Gastroesophageal sphincter (tissue), 4 donors: ENCODE measurements around the gene BANP. TPM values are rescaled to one million over a fixed set of nuclear protein-coding genes. Genes with fewer than 3 reads are reported as not detected.
"Not testable (repeated sequence)": the region's sequence is repeated elsewhere in the genome, so short reads cannot be mapped to it uniquely, and the experiment has no call there.

ENCODE experiments used
- ATAC-seq: fragments of 150-250 bp; one replicate; pipeline ENCODE4 v1.9.1; 2016; ENCODE audit warnings: mild to moderate bottlenecking, moderate library complexity
- H3K27ac ChIP-seq, 4 donors: fragments of 200-600 bp; sonication (generic) in 3 of 4; 1 replicate in 3 of 4; 2 replicates in 1 of 4; pipeline ENCODE4 v1.5.1; 2016 to 2019
- H3K27me3 ChIP-seq: fragments of 200-600 bp; sonication (generic); one replicate; pipeline ENCODE4 v1.5.1; 2019
- H3K36me3 ChIP-seq, 2 donors: fragments of 200-600 bp; sonication (generic); one replicate each; pipeline ENCODE4 v1.5.1; 2019; ENCODE audit warnings: control low read depth in 1 of 2
- H3K4me1 ChIP-seq, 3 donors: fragments of 200-600 bp; sonication (generic); 1 replicate in 2 of 3; 2 replicates in 1 of 3; pipeline ENCODE4 v1.5.1; 2016 to 2019; ENCODE audit warnings: control low read depth in 2 of 3
- H3K4me3 ChIP-seq, 2 donors: fragments of 200-600 bp; sonication (generic); one replicate each; pipeline ENCODE4 v1.5.1; 2019; ENCODE audit warnings: mild to moderate bottlenecking in 1 of 2, moderate library complexity in 1 of 2
- H3K9me3 ChIP-seq, 3 donors: fragments of 200-600 bp; sonication (generic); one replicate each; pipeline ENCODE4 v1.5.1; 2017 to 2019; ENCODE audit warnings: control low read depth in 2 of 3
- CTCF ChIP-seq, 4 experiments: fragments of 200-600 bp in 2 of 4; fragments of 450-650 bp in 2 of 4; sonication (generic) in 1 of 4; IDR thresholded peaks; one replicate each; pipeline ENCODE4 v1.5.1; 2017 to 2019; ENCODE audit warnings: antibody characterized with exemption in 4 of 4, mild to moderate bottlenecking in 2 of 4, moderate library complexity in 2 of 4
- EP300 ChIP-seq: sonication (generic); formaldehyde crosslinking; IDR thresholded peaks from one replicate; pipeline ENCODE4 v1.6.1; 2017; ENCODE audit warnings: antibody characterized with exemption, mild to moderate bottlenecking
- POLR2A ChIP-seq, 2 donors: fragments of 450-650 bp; IDR thresholded peaks; one replicate each; pipeline ENCODE4 v1.6.1; 2017; ENCODE audit warnings: antibody characterized with exemption in 2 of 2, mild to moderate bottlenecking in 2 of 2, moderate library complexity in 1 of 2
- POLR2AphosphoS5 ChIP-seq: sonication (generic); formaldehyde crosslinking; IDR thresholded peaks from one replicate; pipeline ENCODE4 v1.6.1; 2017; ENCODE audit warnings: antibody characterized with exemption
- WGBS, 2 donors: methylation state at CpG; one replicate each; pipeline ENCODE4 v1.1.5; 2018; ENCODE audit warnings: low coverage in 1 of 2; 5-methylcytosine and 5-hydroxymethylcytosine counted together
- total RNA-seq, 4 donors: library from RNA; depleted of rRNA; stranded (reverse); fragments of >200 nt; gene quantifications; one replicate each; pipeline ENCODE4 v1.1.0, GENCODE V29; 2016

BANP gene
- total RNA-seq, 4 donors from 2014 or later: 17.1 to 33.1 (median 24.2) TPM

DNA sequence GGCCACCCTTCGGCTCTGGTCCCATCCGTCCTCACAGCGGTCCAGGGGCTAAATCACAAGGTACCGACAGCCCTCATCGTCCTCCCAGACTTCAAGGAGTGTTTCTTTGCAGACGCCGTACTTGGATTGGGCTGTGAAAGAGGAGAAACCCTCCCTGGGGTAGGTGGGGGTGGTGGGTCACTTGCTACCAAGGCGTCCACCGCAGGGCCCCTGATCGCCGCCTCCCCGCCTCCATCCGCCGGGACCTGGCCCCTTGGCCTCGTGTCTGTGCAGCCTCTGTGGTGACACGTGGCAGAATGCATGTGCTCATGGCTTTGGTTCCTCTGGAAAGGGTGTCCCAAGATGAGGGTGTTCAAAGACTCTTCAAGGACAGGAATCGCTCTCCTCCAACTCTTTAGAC lies 151.4 kb downstream of the BANP start:
- H3K27me3 ChIP-seq: peaks cover 58% of the 10 kb centered on the region
- no peaks in the 10 kb centered on the region for H3K36me3 ChIP-seq
- TF ChIP-seq CTCF (IDR thresholded peaks at IDR 0.05): no peak
- no peak for TF ChIP-seq EP300
- TF ChIP-seq POLR2AphosphoS5: no peak
- no peak for TF ChIP-seq POLR2A (IDR thresholded peaks at IDR 0.05)

GRCh38 chr16:88103011-88103410 lies 151.8 kb downstream of the BANP start:
- H3K27me3 ChIP-seq: peaks cover 57% of the 10 kb centered on the region
- TF ChIP-seq EP300 (no peak), POLR2A (IDR thresholded peaks at IDR 0.05) (no peak), CTCF (IDR thresholded peaks at IDR 0.05) (no peak), POLR2AphosphoS5 (no peak)
- 81 to 88% methylated on average over 5 to 6 of the region's 15 CpGs for WGBS, 2 donors
- peaks cover 0 to 9% (median 0%) of the 10 kb centered on the region in 3 donors for H3K4me1 ChIP-seq
- peaks cover 0 to 4% (median 0%) of the 10 kb centered on the region in 3 donors for H3K9me3 ChIP-seq
- H3K36me3 ChIP-seq: no peaks in the 10 kb centered on the region
- ATAC-seq: no peak
- no peak overlapping the region for H3K4me3 ChIP-seq
- no peak overlapping the region for H3K27ac ChIP-seq

More for the DNA sequence above, 151.4 kb downstream of the BANP start:
- Histone ChIP-seq H3K9me3 (peaks cover 0 to 7% (median 0%) of the 10 kb centered on the region in 3 donors), H3K4me3 (no peak overlapping the region), H3K27ac (no peak overlapping the region), H3K4me1 (peaks cover 0 to 9% (median 0%) of the 10 kb centered on the region in 3 donors)
- 92 to 100% methylated on average over 1 to 7 of the region's 17 CpGs for WGBS, 2 donors
- ATAC-seq: no peak

DNA sequence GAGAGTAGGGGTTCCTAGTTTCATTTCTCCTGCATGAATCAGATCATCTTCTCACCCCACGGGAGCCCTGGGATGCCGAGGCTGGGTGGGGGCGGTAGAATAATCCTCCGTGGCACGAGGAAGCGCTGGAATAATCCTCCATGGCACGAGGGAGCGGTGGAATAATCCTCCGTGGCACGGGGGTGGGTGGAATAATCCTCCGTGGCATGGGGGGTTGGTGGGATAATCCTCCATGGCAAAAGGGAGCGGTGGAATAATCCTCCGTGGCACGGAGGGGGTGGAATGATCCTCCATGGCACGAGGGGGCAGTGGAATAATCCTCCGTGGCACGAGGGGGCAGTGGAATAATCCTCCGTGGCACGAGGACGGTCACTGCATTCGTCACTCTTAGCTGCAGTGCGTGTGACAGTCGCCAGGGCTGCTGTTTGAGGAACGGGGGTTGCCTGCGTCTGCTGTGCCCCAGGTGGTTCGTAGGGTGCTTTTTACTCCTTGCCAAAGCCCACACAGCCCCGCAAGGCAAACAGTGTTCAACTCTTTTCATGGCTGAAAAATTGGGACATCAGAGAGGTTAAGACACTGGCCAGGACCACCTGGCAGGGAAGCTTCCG lies 152.5 kb downstream of the BANP start:
- peaks cover 0 to 9% (median 0%) of the 10 kb centered on the region in 3 donors for H3K4me1 ChIP-seq
- WGBS, 2 donors: 82 to 83% methylated on average over 2 to 13 of the region's 28 CpGs
- H3K27ac ChIP-seq: no peak overlapping the region
- TF ChIP-seq POLR2A (IDR thresholded peaks at IDR 0.05): no peak
- no peak for TF ChIP-seq CTCF (IDR thresholded peaks at IDR 0.05)
- TF ChIP-seq POLR2AphosphoS5: no peak
- no peak for TF ChIP-seq EP300
- no peaks in the 10 kb centered on the region for H3K36me3 ChIP-seq
- H3K27me3 ChIP-seq: peaks cover 50% of the 10 kb centered on the region
- ATAC-seq: no peak
- H3K9me3 ChIP-seq: no peaks in the 10 kb centered on the region
- H3K4me3 ChIP-seq: no peak overlapping the region

- not testable (repeated sequence) for H3K9me3 ChIP-seq, H3K4me1 ChIP-seq, H3K36me3 ChIP-seq, H3K27ac ChIP-seq, H3K4me3 ChIP-seq, ATAC-seq
- H3K27me3 ChIP-seq: peaks cover 43% of the 10 kb centered on the region
- WGBS, 2 donors: 65 to 80% methylated on average over 5 to 15 of the region's 17 CpGs
Measured at GRCh38 chr16:88104363-88104762, 153.1 kb downstream of the BANP start.

- ATAC-seq, H3K4me1 ChIP-seq, H3K9me3 ChIP-seq, H3K4me3 ChIP-seq, H3K36me3 ChIP-seq, H3K27ac ChIP-seq: not testable (repeated sequence)
- peaks cover 30% of the 10 kb centered on the region for H3K27me3 ChIP-seq
- WGBS, 2 donors: 92% methylated on average over 5 of the region's 7 CpGs; no CpG with 5 or more reads in 1 of the 2 donors
Measured at GRCh38 chr16:88105574-88106140, 154.4 kb downstream of the BANP start.

- not testable (repeated sequence) for H3K9me3 ChIP-seq, ATAC-seq, H3K36me3 ChIP-seq, H3K27ac ChIP-seq, H3K4me1 ChIP-seq, H3K4me3 ChIP-seq
- H3K27me3 ChIP-seq: peaks cover 23% of the 10 kb centered on the region
- 100% methylated on average over 1 of the region's 12 CpGs for WGBS, 2 donors
Measured at GRCh38 chr16:88106566-88106965, 155.3 kb downstream of the BANP start.
